GM12891 (cell line): ENCODE results near the gene LAMA2.

Experiments
- DNase-seq: peaks from one replicate; pipeline ENCODE4 v3.0.0; 2011; ENCODE audit warnings: low spot score; ENCODE audit not compliant: insufficient read length
- FAIRE-seq: peaks from 2 replicates; lab custom pipeline; 2011; peaks lifted over from hg19 to GRCh38; lab: Jason Lieb, UNC
- PAX5 ChIP-seq: IDR thresholded peaks from 2 replicates; pipeline ENCODE4 v1.6.1; 2011; ENCODE audit warnings: low read length, moderate library complexity, mild to moderate bottlenecking; ENCODE audit not compliant: insufficient read depth, severe bottlenecking
- POLR2A ChIP-seq: IDR thresholded peaks from 2 replicates; pipeline ENCODE4 v1.6.1; 2011; ENCODE audit warnings: low read depth, low read length, control low read depth
- POLR2AphosphoS5 ChIP-seq: IDR thresholded peaks from 2 replicates; pipeline ENCODE4 v1.6.1; 2011; ENCODE audit warnings: low read depth, low read length, control low read depth
- POU2F2 ChIP-seq: IDR thresholded peaks from 2 replicates; pipeline ENCODE4 v1.6.1; 2011; ENCODE audit warnings: low read depth, mild to moderate bottlenecking, control low read depth, low read length, moderate library complexity
- SPI1 ChIP-seq: IDR thresholded peaks from 2 replicates; pipeline ENCODE4 v1.6.1; 2011; ENCODE audit warnings: low read depth, low read length, control low read depth
- TAF1 ChIP-seq: IDR thresholded peaks from 2 replicates; pipeline ENCODE4 v1.6.1; 2011; ENCODE audit warnings: low read depth, low read length, control low read depth

Gene LAMA2

DNA sequence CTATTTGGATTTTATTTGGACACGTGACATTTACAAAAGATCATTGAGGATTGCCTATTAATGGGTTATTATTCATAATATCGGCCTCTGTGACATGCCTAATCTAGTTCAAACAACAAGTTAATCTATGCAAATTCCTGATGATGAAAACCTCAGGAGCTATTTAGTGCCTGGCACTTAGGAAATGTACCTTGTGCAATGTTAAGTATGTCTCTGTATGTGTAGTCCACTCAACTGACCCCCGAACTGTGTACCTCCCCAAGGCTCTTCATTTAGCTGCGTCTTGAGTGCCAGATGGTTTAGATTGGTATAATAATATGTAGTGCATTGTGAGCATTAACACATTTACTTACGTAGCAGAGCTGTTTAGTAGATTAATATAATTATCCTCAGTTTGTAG lies 6.9 kb downstream of the LAMA2 start:
- TF ChIP-seq POU2F2 (no peak), POLR2AphosphoS5 (no peak), POLR2A (no peak), TAF1 (no peak), PAX5 (no peak), SPI1 (no peak)
- FAIRE-seq, result no peak

DNA sequence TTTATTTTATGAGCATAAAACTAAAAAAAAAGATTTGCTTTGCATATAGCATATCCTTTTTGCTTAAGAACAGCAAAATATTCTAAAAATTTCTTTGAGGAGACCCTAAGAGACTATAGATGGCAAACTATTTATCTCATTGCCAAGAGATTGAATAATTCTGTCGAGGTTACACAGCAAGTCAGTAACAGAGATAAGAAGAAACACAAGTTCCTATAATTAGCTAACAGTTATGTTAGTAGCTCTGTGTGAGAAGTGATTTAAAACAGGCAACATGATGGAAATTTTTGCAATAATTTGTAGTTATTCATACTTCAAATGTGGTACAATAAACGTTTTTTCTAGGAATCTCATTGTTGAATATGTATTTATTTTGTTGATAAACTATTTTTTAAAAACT lies 9.1 kb downstream of the LAMA2 start:
- FAIRE-seq (no peak), DNase-seq (no peak)
- TF ChIP-seq POLR2A, result no peak
- TF ChIP-seq TAF1, result no peak
- TF ChIP-seq PAX5, result no peak
- no peak for TF ChIP-seq POU2F2
- no peak for TF ChIP-seq POLR2AphosphoS5
- no peak for TF ChIP-seq SPI1

More for the DNA sequence above, 6.9 kb downstream of the LAMA2 start:
- no peak for DNase-seq

DNA sequence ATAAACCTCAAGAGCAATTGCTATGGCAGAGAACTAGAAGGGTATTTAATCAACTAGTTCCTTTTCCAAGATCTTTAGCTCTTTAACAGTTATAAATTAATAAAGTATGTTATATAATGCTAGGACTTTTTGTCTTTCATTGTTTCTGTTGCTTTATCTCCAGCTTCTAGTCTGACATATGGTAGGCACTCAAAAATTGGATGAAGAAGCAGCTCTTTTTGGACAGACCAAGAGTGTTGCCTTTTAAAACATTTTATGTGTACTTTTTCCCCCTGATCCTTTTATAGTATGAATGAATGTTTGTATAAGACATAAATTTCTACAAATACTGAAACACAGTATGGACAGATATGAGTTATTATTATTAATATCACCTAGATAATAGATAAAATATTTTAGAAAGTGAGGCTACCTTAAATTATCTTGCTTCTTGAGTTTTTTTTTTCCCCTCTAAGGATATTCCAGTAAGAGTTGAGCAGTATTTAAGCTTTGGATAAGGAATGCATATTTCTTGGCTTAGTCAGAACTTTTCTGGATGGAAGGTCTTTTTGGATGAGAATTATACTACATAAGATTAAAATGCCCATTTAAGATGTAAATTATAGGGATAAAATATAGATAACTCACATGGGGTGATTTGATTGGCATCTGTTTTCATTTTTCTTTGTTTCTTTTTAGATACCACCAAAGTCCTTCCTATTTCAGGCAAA lies 16.6 kb downstream of the LAMA2 start:
- no peak for DNase-seq

DNA sequence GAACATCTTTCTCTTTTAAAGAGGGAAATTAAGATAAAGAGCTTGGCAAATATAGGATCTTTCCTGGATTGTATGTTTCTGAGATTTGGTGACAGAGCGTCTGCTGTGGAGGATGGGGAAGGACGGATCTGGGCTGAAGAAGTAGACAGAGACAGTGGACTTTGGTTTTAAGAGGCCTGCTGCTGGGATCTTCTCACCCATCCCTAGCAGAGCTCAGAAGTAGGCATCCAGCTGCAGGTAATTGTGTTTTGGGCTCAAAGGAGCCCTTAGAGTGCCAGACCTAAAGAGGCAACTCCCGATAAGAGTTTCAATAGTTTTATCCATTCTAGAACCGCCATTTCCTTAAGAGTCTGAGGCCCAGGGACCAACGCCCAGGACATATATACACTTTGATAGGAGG lies 20.8 kb downstream of the LAMA2 start:
- no peak for TF ChIP-seq POLR2A
- no peak for TF ChIP-seq SPI1
- TF ChIP-seq PAX5, result no peak
- TF ChIP-seq POU2F2, result no peak
- TF ChIP-seq TAF1, result no peak
- no peak for TF ChIP-seq POLR2AphosphoS5
- DNase-seq, result no peak
- FAIRE-seq, result no peak

More for the DNA sequence above, 16.6 kb downstream of the LAMA2 start:
- TF ChIP-seq POLR2AphosphoS5 (no peak), POU2F2 (no peak), POLR2A (no peak), PAX5 (no peak), TAF1 (no peak)
- no peak for FAIRE-seq

DNA sequence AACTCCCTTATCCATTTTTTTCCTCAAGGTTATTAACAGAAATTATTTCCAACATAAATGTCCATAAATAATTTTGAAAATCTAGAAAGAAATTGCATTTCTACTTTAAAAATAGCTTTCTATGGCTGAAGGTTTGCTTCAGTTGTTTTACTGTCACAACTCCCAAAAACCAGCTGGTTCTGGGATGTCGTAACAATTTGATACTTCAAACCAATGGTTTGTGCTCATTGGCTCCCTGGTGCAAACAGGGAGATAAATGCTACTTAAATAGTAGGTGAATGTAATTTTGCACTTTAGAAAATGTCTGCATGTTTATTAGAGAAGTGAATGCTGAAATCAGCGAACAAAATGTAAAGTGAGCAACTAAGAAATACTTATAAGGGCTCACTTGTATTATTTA lies 31.1 kb downstream of the LAMA2 start:
- TF ChIP-seq POLR2AphosphoS5 (no peak), SPI1 (no peak)
- no peak for FAIRE-seq
- no peak for DNase-seq

DNA sequence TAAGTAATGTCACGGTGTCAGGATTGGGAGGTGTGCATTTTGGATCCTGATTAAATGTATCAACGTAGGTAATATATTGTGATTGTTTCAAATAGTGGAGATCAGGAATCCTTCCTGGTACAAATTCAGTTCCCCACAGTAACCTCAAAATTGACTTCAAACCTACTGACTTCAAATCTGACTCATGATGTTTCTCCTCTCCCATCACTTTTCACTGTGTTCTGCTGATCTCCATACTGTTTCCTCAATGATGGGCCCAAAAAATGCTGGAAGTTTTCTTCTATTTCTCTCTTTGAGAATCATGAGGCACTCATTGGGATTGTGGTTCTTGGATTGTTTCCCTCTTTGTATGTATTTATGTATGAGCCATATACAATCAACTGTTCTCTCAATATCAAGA lies 35.9 kb downstream of the LAMA2 start:
- FAIRE-seq (no peak), DNase-seq (no peak)
- TF ChIP-seq TAF1 (no peak), POLR2AphosphoS5 (no peak), POLR2A (no peak), POU2F2 (no peak), SPI1 (no peak), PAX5 (no peak)

DNA sequence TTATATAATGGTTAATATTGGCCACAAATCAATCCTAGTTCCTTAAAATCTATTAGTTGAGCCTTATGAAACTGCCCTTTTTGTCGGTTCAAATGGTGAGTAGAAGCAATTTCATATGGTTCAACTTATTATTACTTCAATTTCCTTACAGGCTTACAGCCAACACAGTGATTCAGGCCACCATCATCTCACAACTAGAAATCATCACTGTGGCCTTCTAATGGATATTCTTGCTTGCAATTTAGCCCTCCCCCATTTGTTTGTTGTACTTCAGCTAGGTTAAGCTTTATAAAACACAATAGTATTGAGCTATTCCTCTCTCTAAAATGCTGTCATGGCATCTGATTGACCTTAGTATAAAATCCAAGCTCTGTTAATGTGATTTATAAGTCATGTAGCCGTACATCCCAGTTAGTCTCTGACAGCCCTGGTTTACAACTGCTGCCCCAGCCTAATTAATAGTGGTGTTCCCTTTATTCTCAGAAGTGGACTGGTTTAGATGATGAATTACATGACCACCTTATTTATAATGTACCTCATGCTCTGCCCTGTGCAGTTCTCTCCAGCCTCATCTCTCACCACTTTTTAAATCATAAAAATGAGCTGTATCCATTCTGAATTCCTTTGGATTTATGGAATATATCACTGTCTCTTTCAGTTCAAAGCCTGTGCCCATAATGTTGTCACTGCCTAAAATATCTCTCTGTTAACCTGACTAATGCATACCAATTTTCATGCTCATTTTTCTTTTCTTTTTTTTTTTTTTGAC lies 36.7 kb downstream of the LAMA2 start:
- FAIRE-seq (no peak), DNase-seq (no peak)
- TF ChIP-seq SPI1 (no peak), POLR2AphosphoS5 (no peak), POU2F2 (no peak), TAF1 (no peak), PAX5 (no peak), POLR2A (no peak)

DNA sequence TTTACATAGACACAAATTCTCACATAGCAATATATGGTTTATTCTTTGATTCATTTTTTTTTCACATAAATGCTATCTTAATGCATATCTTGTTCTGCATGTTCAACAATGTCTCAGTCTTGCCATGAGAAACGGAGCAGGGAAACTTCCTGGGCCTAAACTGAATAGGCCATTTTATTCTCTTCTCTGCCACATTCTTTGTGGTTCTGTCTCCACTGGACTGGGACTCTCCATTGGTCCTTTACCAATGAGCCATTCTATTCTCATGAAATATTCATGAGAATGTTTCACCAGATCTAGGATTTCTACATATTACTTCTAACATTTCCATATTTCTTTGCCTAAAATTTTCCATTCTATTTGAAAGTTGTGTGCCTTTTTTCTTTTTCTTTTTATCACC lies 42.8 kb downstream of the LAMA2 start:
- no peak for DNase-seq
- FAIRE-seq, result no peak
- TF ChIP-seq SPI1, result no peak
- TF ChIP-seq POLR2A, result no peak
- no peak for TF ChIP-seq POLR2AphosphoS5
- no peak for TF ChIP-seq POU2F2
- TF ChIP-seq PAX5, result no peak
- no peak for TF ChIP-seq TAF1

DNA sequence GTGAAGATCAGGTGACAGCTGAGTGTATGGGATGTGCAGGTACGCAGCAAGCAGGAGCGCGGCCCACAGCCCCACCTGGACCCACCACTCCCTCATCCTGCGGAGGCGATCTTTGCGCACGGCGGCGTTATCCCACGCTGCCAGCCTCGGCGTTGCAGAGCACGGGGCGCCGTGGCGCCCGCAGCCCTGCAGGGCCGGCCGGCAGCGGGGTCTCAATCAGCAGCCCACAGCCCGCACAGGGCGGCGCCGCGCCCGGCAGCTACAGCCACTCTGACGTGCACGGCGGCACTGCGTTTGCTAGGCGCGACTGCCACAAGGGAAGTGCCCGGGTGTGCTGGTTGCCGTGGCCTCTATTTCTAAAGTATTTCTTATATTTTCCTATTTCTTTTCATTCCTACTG lies 46.9 kb downstream of the LAMA2 start:
- TF ChIP-seq POLR2AphosphoS5, result no peak
- no peak for TF ChIP-seq POLR2A
- TF ChIP-seq TAF1, result no peak
- TF ChIP-seq PAX5, result no peak
- TF ChIP-seq POU2F2, result no peak
- TF ChIP-seq SPI1, result no peak
- no peak for FAIRE-seq
- no peak for DNase-seq

DNA sequence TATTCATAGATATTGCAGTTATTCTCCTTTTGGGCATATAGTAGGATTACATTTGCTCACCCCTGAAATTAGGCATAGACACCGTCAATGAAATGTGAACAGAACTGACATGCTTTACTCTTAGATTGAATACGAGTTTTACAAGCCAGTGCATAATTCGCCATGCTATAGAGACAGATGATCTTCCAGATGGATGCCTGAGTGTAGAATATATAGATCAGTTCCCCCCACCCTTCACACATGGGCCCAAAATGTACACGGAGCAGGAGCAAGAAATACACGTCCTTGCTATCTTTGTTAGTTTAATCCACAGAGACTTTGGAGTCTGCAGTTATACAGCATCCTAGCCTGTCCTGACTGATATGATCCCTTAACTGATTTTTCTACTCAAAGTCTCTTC lies 47.4 kb downstream of the LAMA2 start:
- DNase-seq, result no peak
- no peak for TF ChIP-seq POU2F2
- no peak for FAIRE-seq
